IPS-NIHi7 (cell line): Measurements from ENCODE around the gene GRK5.
A peak's percentile ranks its signal among the peaks of the same experiment; 100 is the strongest.
"Not testable (repeated sequence)": the region's sequence is repeated elsewhere in the genome, so short reads cannot be mapped to it uniquely, and the experiment has no call there.

ENCODE experiments used
- DNase-seq: peaks from one replicate; pipeline ENCODE4 v3.0.0; 2012; ENCODE audit warnings: mixed read lengths; ENCODE audit errors: extremely low spot score

Gene GRK5

GRCh38 chr10:119207366-119207666, at the start of gene GRK5:
Gene GRK5 (plus strand): TSS chr10:119207571. CDS start chr10:119207918, 347 bp downstream.
- peak; percentile 94 for DNase-seq

GRCh38 chr10:119159332-119159731, 48.0 kb upstream of the GRK5 start:
- DNase-seq, result no peak

GRCh38 chr10:119161680-119162451, 45.5 kb upstream of the GRK5 start:
- no peak for DNase-seq

GRCh38 chr10:119162452-119163092, 44.8 kb upstream of the GRK5 start:
- no peak for DNase-seq

GRCh38 chr10:119165171-119166117, 41.9 kb upstream of the GRK5 start, which contains the start of gene SFXN4:
Gene SFXN4 (minus strand): TSS chr10:119165714. CDS start chr10:119165647, 67 bp downstream.
- peak; percentile 66 for DNase-seq

- no peak for DNase-seq
Measured at GRCh38 chr10:119166118-119166500, 41.3 kb upstream of the GRK5 start.

- no peak for DNase-seq
Measured at GRCh38 chr10:119166564-119166963, 40.8 kb upstream of the GRK5 start.

- DNase-seq, result no peak
Measured at GRCh38 chr10:119167041-119167440, 40.3 kb upstream of the GRK5 start.

- DNase-seq, result no peak
Measured at GRCh38 chr10:119174109-119174508, 33.3 kb upstream of the GRK5 start.

GRCh38 chr10:119176166-119176565, 31.2 kb upstream of the GRK5 start:
- no peak for DNase-seq

GRCh38 chr10:119177708-119178371, 29.5 kb upstream of the GRK5 start:
- DNase-seq, result no peak

- DNase-seq, result peak; percentile 95
Measured at GRCh38 chr10:119178372-119179119, 28.8 kb upstream of the GRK5 start, which contains the start of gene PRDX3. Gene PRDX3 (minus strand): TSS chr10:119178812. CDS start chr10:119178790, 22 bp downstream.

GRCh38 chr10:119180850-119181400, 26.4 kb upstream of the GRK5 start:
- not testable (repeated sequence) for DNase-seq

GRCh38 chr10:119183664-119184412, 23.5 kb upstream of the GRK5 start:
- no peak for DNase-seq

- no peak for DNase-seq
Measured at GRCh38 chr10:119189811-119190282, 17.5 kb upstream of the GRK5 start.

- no peak for DNase-seq
Measured at GRCh38 chr10:119190353-119190752, 17.0 kb upstream of the GRK5 start.

GRCh38 chr10:119190954-119191785, 16.2 kb upstream of the GRK5 start:
- no peak for DNase-seq

GRCh38 chr10:119191881-119192280, 15.5 kb upstream of the GRK5 start:
- no peak for DNase-seq

GRCh38 chr10:119197921-119198320, 9.4 kb upstream of the GRK5 start:
- no peak for DNase-seq
